Measurements from ENCODE around the gene RSAD2. TPM values are rescaled to one million over a fixed set of nuclear protein-coding genes. Genes with fewer than 3 reads are reported as not detected.

Gene RSAD2
- total and polyA plus RNA-seq, 2 donors (not counting 1 experiment from before 2014, with no cell fraction given): 0.17 to 1.7 TPM

- Histone ChIP-seq H3K9ac (ENCODE audit: insufficient read depth, low read length) (no peak overlapping the region), H2AFZ (ENCODE audit: low read length) (no peak overlapping the region), H3K4me3 (replicated peaks in 1 of 4; ENCODE audit: control extremely low read depth in 1 of 4, insufficient read depth in 1 of 4, low read depth in 3 of 4, low read length in 4 of 4) (no peak overlapping the region), H4K20me1 (ENCODE audit: control insufficient read depth, extremely low read depth, insufficient read depth, low read length) (no peaks in the 10 kb centered on the region), H3K27ac (ENCODE audit: insufficient read depth, low read length) (no peak overlapping the region), H3K4me2 (ENCODE audit: extremely low read depth, insufficient read depth, low read length) (no peak overlapping the region), H3K27me3 (ENCODE audit: control insufficient read depth, insufficient read depth, low read length) (no peaks in the 10 kb centered on the region), H3K4me1 (ENCODE audit: control insufficient read depth, extremely low read depth, insufficient read depth, low read length) (no peaks in the 10 kb centered on the region), H3K36me3 (ENCODE audit: control insufficient read depth, insufficient read depth, low read length) (no peaks in the 10 kb centered on the region), H3K9me3 (ENCODE audit: control insufficient read depth, insufficient read depth, low read depth, low read length) (no peaks in the 10 kb centered on the region), H3K79me2 (ENCODE audit: control insufficient read depth, insufficient read depth, low read length) (no peaks in the 10 kb centered on the region)
- TF ChIP-seq CTCF (conservative IDR thresholded peaks at IDR 0.05 in 1 of 2, IDR thresholded peaks at IDR 0.05 in 1 of 2; ENCODE audit: low read depth in 1 of 2, low read length in 2 of 2) (no peak), EZH2 (IDR thresholded peaks at IDR 0.05; ENCODE audit: low read length, missing control alignments) (no peak)
- DNase-seq (ENCODE audit: low read depth in 2 of 2): no peak
Observed at GRCh38 chr2:6883448-6884122, 6.0 kb downstream of the RSAD2 start.

GRCh38 chr2:6885551-6885950 is 8.0 kb downstream of the RSAD2 start:
- H3K9ac ChIP-seq (ENCODE audit: insufficient read depth, low read length): no peak overlapping the region
- H4K20me1 ChIP-seq (ENCODE audit: control insufficient read depth, extremely low read depth, insufficient read depth, low read length): no peaks in the 10 kb centered on the region
- H3K27me3 ChIP-seq (ENCODE audit: control insufficient read depth, insufficient read depth, low read length): no peaks in the 10 kb centered on the region
- no peak overlapping the region for H3K27ac ChIP-seq (ENCODE audit: insufficient read depth, low read length)
- H2AFZ ChIP-seq (ENCODE audit: low read length): no peak overlapping the region
- no peak overlapping the region for H3K4me3 ChIP-seq (replicated peaks in 1 of 4; ENCODE audit: control extremely low read depth in 1 of 4, insufficient read depth in 1 of 4, low read depth in 3 of 4, low read length in 4 of 4)
- no peak for DNase-seq (ENCODE audit: low read depth in 2 of 2)
- H3K4me2 ChIP-seq (ENCODE audit: extremely low read depth, insufficient read depth, low read length): no peak overlapping the region
- no peak for TF ChIP-seq EZH2 (IDR thresholded peaks at IDR 0.05; ENCODE audit: low read length, missing control alignments)
- no peak for TF ChIP-seq CTCF (conservative IDR thresholded peaks at IDR 0.05 in 1 of 2, IDR thresholded peaks at IDR 0.05 in 1 of 2; ENCODE audit: low read depth in 1 of 2, low read length in 2 of 2)
- no peaks in the 10 kb centered on the region for H3K36me3 ChIP-seq (ENCODE audit: control insufficient read depth, insufficient read depth, low read length)
- no peaks in the 10 kb centered on the region for H3K4me1 ChIP-seq (ENCODE audit: control insufficient read depth, extremely low read depth, insufficient read depth, low read length)
- H3K79me2 ChIP-seq (ENCODE audit: control insufficient read depth, insufficient read depth, low read length): no peaks in the 10 kb centered on the region
- no peaks in the 10 kb centered on the region for H3K9me3 ChIP-seq (ENCODE audit: control insufficient read depth, insufficient read depth, low read depth, low read length)

GRCh38 chr2:6885968-6886367 is 8.4 kb downstream of the RSAD2 start:
- Histone ChIP-seq H3K27ac (ENCODE audit: insufficient read depth, low read length) (no peak overlapping the region), H3K27me3 (ENCODE audit: control insufficient read depth, insufficient read depth, low read length) (no peaks in the 10 kb centered on the region), H2AFZ (ENCODE audit: low read length) (no peak overlapping the region), H3K79me2 (ENCODE audit: control insufficient read depth, insufficient read depth, low read length) (no peaks in the 10 kb centered on the region), H3K4me2 (ENCODE audit: extremely low read depth, insufficient read depth, low read length) (no peak overlapping the region), H4K20me1 (ENCODE audit: control insufficient read depth, extremely low read depth, insufficient read depth, low read length) (no peaks in the 10 kb centered on the region), H3K4me1 (ENCODE audit: control insufficient read depth, extremely low read depth, insufficient read depth, low read length) (no peaks in the 10 kb centered on the region), H3K36me3 (ENCODE audit: control insufficient read depth, insufficient read depth, low read length) (no peaks in the 10 kb centered on the region), H3K9me3 (ENCODE audit: control insufficient read depth, insufficient read depth, low read depth, low read length) (no peaks in the 10 kb centered on the region), H3K9ac (ENCODE audit: insufficient read depth, low read length) (no peak overlapping the region), H3K4me3 (replicated peaks in 1 of 4; ENCODE audit: control extremely low read depth in 1 of 4, insufficient read depth in 1 of 4, low read depth in 3 of 4, low read length in 4 of 4) (no peak overlapping the region)
- no peak for DNase-seq (ENCODE audit: low read depth in 2 of 2)
- no peak for TF ChIP-seq EZH2 (IDR thresholded peaks at IDR 0.05; ENCODE audit: low read length, missing control alignments)
- no peak for TF ChIP-seq CTCF (conservative IDR thresholded peaks at IDR 0.05 in 1 of 2, IDR thresholded peaks at IDR 0.05 in 1 of 2; ENCODE audit: low read depth in 1 of 2, low read length in 2 of 2)
